HG02759 (cell line): Measurements from ENCODE around the gene DGKD.
"Not testable (repeated sequence)": the region's sequence is repeated elsewhere in the genome, so short reads cannot be mapped to it uniquely, and the experiment has no call there.

Source experiments
- ATAC-seq: cut with Tn5 transposase; IDR thresholded peaks from one replicate; pipeline ENCODE4 v1.9.1; 2021; ENCODE audit warnings: mild to moderate bottlenecking, moderate library complexity; ENCODE audit not compliant: unreplicated experiment

DGKD gene

GRCh38 chr2:233353769-233354499 lies at the start of gene DGKD:
Gene DGKD (plus strand): TSS chr2:233354494. CDS start chr2:233354519, 25 bp downstream.
- ATAC-seq = peak; percentile 62

DNA sequence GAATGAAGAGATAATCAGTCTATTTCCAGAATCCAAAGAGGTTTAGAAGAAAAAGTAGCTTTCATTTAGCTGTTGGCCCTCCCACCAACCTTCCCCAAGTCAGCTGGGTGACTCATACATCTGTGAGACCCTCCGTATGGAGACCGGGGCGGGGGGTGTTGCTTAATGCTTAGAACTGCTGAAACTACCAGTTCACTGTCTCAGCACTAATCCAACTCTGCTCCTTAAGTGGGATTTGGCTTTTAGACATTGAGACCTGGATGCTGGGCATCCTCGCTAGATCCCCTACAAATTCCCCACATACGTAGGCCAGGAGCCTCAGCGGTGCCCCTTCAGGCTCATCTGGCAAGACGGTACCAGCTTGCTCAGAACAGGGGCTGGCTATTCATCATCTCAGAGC lies 46.7 kb upstream of the DGKD start, which contains the start of gene SAG:
SAG (plus strand) TSS at position 252 of the 400 bp plus-strand sequence. CDS start 1,374 bp downstream, outside the sequence.
- no peak for ATAC-seq

GRCh38 chr2:233311241-233311926 lies 42.9 kb upstream of the DGKD start:
- no peak for ATAC-seq

GRCh38 chr2:233312874-233313273 lies 41.4 kb upstream of the DGKD start:
- no peak for ATAC-seq

DNA sequence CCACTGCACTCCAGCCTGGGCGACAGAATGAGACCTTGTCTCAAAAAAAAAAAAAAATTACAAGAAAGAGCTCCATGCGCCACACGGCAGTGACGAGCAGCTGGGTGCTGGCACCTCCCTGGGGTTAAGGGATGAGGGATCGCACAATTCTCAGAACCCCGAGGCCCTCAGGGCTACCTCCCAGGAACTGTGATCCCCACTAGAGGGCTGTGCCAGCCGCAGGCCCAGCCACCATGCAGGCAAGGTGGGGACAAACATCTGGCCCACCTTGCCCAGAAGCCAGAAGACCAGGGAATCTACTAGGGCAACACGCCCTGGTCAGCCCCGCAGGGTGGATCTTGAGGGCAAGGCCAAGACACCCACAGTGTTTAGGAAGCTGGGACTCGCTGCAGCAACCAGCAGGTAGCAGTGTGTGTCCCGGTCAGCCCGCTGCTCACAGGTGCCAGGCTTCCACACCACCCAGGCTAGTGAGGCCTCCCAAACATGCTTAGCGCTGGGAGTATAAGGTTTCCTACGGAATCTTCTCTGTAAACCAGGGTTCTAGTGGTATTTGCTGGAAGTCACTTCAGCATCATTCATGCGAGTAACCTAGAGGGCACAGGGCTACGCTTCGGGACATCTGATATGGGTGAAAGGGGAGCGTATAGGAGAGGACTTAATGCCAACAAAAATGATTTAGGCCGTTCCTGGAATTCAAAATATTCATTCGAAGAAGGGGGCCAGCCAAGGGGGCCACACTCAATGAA lies 39.9 kb upstream of the DGKD start:
- no peak for ATAC-seq

DNA sequence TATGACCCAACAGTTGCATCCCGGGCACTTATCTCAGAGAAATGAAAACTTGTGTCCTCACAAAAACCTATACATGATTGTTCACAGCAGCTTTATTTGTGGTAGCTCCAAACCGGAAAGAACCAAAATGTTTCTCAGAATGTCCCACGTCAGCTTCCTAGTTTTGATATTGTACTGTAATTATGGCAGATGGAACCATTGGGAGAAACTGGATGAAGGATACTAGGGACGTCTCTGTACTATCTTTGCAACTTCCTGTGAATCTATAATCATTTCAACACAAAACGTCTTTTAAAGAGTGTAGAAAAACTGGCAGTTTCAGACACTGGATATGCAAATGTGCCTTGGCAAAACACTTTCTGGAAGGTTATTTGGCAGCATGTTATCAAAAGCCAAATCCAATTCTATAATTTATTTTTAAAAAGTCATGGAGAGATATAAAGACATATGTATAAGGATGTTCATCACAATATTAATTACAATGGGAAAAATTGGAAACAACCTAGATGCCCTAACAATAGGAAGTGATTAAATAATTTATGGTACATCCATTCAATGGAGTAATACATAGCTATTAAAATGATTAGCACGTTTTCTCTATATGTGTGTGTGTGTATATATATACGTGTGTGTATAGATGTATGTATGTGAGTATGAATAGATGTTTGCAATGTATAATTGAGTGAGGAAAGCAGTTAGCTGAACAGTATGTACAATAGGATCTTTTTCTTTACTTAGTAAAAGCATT lies 36.9 kb upstream of the DGKD start:
- ATAC-seq = no peak

- no peak for ATAC-seq
Measured at GRCh38 chr2:233319256-233319655, 35.0 kb upstream of the DGKD start.

- ATAC-seq = no peak
Measured at GRCh38 chr2:233320470-233320869, 33.8 kb upstream of the DGKD start.

DNA sequence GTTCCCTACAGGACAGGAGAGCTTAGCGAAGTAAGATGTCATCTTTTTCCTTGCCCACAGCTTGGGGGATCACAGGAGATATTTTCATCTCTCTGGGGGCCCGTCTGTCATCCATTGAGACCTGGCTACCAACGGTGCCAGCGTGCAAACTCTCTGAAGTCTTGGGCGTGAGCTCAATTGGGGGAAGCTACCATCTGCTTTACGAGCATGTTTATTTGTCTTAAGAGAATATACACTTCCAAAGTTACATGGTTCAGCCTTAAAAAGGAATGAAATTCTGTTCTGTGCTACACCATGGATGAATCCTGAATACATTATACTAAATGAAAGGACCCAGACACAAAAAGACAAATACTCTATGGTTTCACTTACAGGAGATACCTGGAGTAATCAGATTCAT lies 33.1 kb upstream of the DGKD start:
- no peak for ATAC-seq

- no peak for ATAC-seq
Measured at GRCh38 chr2:233323851-233324250, 30.4 kb upstream of the DGKD start.

- ATAC-seq = no peak
Measured at GRCh38 chr2:233325256-233325655, 29.0 kb upstream of the DGKD start.

- no peak for ATAC-seq
Measured at GRCh38 chr2:233325814-233326213, 28.5 kb upstream of the DGKD start.

DNA sequence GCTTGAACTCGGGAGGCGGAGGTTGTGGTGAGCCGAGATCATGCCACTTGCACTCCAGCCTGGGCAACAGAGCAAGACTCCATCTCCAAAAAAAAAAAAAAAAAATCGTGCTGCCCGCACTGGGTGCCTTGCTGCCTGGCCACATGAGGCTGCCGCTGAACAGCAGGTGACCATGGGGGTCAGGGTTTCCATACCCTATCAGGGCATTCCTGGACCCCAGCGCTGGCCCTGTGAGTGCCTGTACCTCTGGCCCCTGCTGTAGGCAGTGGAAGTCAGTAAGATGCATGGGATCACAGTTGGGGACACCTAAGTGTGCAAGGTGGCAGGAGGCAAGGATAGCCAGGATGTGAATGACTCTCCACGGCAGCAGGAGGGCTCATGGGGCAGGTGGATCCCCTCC lies 27.8 kb upstream of the DGKD start:
- no peak for ATAC-seq

- ATAC-seq = no peak
Measured at GRCh38 chr2:233328922-233329321, 25.4 kb upstream of the DGKD start.

DNA sequence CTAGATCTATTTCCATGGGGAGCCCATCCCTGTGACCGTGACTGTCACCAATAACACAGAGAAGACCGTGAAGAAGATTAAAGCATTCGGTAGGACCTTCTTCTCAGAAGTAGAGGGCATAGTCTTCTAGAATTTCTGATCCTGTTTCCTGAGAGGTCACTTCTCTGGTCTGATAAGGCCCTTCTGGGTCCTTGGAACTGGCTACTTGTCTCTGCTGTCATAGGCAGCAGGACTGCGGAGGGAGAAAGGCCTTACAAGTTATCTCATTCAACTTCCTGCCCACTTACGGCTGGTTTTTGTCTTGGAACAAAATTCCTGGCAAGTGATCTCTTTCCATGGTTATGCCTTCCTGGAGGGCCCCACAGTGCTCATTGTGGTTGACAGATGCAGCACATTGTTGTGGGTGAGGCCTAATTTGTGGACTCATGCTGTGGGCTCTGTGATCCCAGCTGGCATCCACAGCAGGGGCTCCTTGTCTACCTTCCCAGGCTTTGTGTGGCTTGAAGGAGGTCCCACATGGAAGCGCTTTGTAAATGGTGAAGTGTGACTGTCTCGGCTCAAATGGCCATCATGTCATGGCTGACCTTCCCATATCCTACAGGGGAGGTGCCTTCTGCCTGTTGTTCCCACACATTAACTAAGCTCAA lies 24.7 kb upstream of the DGKD start:
- ATAC-seq = no peak

DNA sequence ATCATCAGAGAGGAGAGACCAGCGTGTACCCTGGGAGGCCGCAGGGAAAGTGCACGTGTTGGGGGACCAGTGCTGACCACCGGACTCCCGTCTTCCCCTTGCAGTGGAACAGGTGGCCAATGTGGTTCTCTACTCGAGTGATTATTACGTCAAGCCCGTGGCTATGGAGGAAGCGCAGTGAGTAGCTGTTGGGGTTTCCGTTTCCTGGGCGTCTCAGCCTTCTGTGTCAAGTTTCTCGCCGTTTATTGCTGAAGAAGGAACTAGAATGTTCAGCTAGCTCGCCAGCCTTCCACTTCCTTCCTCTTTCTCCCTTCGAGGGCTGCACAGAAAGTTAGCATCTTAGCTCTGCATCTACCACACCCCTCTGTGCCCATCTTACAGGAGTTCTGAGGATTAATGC lies 22.8 kb upstream of the DGKD start:
- ATAC-seq = peak; percentile 92

DNA sequence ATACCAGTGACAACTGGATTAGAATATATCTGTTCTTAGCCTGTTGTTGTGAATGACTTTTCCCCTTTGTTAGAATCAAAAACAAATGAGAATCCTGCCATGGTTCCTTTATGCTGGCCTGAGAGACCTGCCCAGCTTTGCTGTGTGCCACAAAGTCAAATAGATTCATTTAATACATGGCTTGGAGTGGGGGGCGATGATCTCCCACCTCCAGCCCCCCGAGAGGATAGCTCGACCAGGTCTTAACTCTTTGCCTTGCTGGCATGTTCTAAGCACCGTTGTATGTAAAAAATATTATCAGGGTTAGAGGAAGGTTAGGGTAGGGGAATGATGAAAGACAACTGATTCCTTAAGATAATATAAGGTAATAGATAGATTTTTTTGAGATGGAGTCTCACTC lies 22.2 kb upstream of the DGKD start:
- ATAC-seq = no peak

GRCh38 chr2:233334915-233335314 lies 19.4 kb upstream of the DGKD start:
- no peak for ATAC-seq

- not testable (repeated sequence) for ATAC-seq
Measured at GRCh38 chr2:233336091-233336490, 18.2 kb upstream of the DGKD start.

DNA sequence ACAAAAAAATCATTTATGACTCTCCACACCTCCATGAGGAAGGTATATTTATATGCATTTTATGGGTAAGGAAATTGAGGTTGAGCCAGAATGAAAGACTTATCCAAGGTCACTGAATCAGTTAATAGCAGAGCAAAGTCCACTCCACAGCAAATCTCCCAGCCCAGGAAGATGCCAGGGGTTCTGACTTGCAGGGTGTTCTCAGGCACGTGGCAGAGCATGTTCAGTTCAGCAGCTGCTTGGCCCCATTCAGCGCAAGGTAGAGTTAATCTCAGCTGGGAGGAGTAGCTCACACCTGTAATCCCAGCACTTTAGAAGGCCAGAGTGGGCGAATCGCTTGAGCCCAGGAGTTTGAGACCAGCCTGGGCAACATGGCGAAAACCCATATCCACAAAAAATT lies 17.8 kb upstream of the DGKD start:
- no peak for ATAC-seq

DNA sequence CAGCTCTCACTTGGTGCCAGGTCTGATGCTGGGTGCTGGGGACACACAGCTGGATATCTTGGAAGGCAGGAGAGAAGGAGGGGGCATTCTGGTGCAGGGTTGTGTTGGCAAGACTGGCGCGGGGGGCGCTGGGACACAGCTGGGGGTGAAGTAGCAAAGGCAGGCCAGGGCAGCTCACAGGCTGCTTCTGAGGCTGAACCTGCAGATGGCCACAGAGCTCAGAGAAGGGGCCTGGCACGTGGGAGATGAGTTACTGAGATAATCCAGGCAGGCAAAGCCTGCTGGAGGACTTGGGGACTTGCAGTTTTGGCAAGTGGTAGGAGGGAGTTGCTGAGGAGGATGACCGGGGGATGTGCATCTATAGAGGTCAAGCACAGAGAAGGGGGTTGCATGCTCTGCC lies 16.2 kb upstream of the DGKD start:
- ATAC-seq = no peak
